Stimulated activated CD4-positive, alpha-beta T cell treated with anti-CD3 and anti-CD28 coated beads, Interleukin-12 subunit alpha, Interleukin-12 subunit beta, amount 100 ng/mL, for 4 hours (primary cell): ENCODE data around the gene FAM222B.
"Not testable (repeated sequence)": the region's sequence is repeated elsewhere in the genome, so short reads cannot be mapped to it uniquely, and the experiment has no call there.

Experiments used
- DNase-seq: peaks from one replicate; pipeline ENCODE4 v3.0.0-alpha.2; 2020

Gene FAM222B

GRCh38 chr17:28867276-28867675 is 24.7 kb upstream of the FAM222B start:
- DNase-seq = no peak

- DNase-seq = no peak
Measured at GRCh38 chr17:28865946-28866752, 23.6 kb upstream of the FAM222B start.

- no peak for DNase-seq
Measured at GRCh38 chr17:28864991-28865849, 22.6 kb upstream of the FAM222B start.

- no peak for DNase-seq
Measured at GRCh38 chr17:28863953-28864352, 21.4 kb upstream of the FAM222B start.

GRCh38 chr17:28862561-28862960 is 20.0 kb upstream of the FAM222B start:
- DNase-seq = no peak

GRCh38 chr17:28861393-28862203 is 19.0 kb upstream of the FAM222B start:
- no peak for DNase-seq

- no peak for DNase-seq
Measured at GRCh38 chr17:28860363-28860808, 17.8 kb upstream of the FAM222B start.

- no peak for DNase-seq
Measured at GRCh38 chr17:28858801-28859355, 16.3 kb upstream of the FAM222B start.

- no peak for DNase-seq
Measured at GRCh38 chr17:28857905-28858800, 15.6 kb upstream of the FAM222B start.

- no peak for DNase-seq
Measured at GRCh38 chr17:28856028-28856574, 13.5 kb upstream of the FAM222B start.

- DNase-seq = no peak
Measured at GRCh38 chr17:28855336-28855679, 12.7 kb upstream of the FAM222B start.

GRCh38 chr17:28854457-28855335 is 12.1 kb upstream of the FAM222B start, which contains the start of gene ERAL1:
ERAL1 (plus strand) TSS chr17:28855016; CDS start chr17:28855035, 19 bp downstream.
- peak; percentile 76 for DNase-seq

GRCh38 chr17:28853295-28853694 is 10.7 kb upstream of the FAM222B start:
- no peak for DNase-seq

- no peak for DNase-seq
Measured at GRCh38 chr17:28849281-28849680, 6.7 kb upstream of the FAM222B start.

- DNase-seq = peak; percentile 60
Measured at GRCh38 chr17:28848667-28849066, 6.1 kb upstream of the FAM222B start.

- DNase-seq = not testable (repeated sequence)
Measured at GRCh38 chr17:28846699-28847098, 4.1 kb upstream of the FAM222B start.

GRCh38 chr17:28846231-28846630 is 3.6 kb upstream of the FAM222B start:
- no peak for DNase-seq

GRCh38 chr17:28843816-28844148 is 1.2 kb upstream of the FAM222B start:
- DNase-seq = no peak

- no peak for DNase-seq
Measured at GRCh38 chr17:28841901-28842281, 699 bp downstream of the FAM222B start.

- DNase-seq = no peak
Measured at GRCh38 chr17:28839221-28839620, 3.4 kb downstream of the FAM222B start.
